ENCODE measurements around the gene NLRP13.

GRCh38 chr19:55909801-55910200 is 22.3 kb downstream of the NLRP13 start:
- TF ChIP-seq EZH2 (IDR thresholded peaks at IDR 0.05; ENCODE audit: insufficient read depth, poor library complexity, severe bottlenecking) (no peak), EZH2phosphoT487 (IDR thresholded peaks at IDR 0.05; ENCODE audit: insufficient read depth, low read depth) (no peak)

Measured in GM23248 (cell line).